HepG2 (cell line): ENCODE results near the gene CREB3. TPM values are rescaled to one million over a fixed set of nuclear protein-coding genes. Genes with fewer than 3 reads are reported as not detected.
A peak's percentile ranks its signal among the peaks of the same experiment; 100 is the strongest.

Experiments
- EEA1 ChIP-seq: sonication (generic); formaldehyde crosslinking; IDR thresholded peaks from 2 replicates; pipeline ENCODE4 v1.5.1; 2020; ENCODE audit warnings: mild to moderate bottlenecking, missing genetic modification reagents, borderline replicate concordance
- ETV5 ChIP-seq: IDR thresholded peaks from 2 replicates; pipeline ENCODE4 v1.6.1; 2018; ENCODE audit warnings: missing biosample characterization, missing genetic modification reagents, inconsistent platforms, borderline replicate concordance
- MTA1 ChIP-seq: sonication (generic); formaldehyde crosslinking; IDR thresholded peaks from 2 replicates; pipeline ENCODE4 v1.4.0; 2020; ENCODE audit warnings: missing genetic modification reagents, mild to moderate bottlenecking, borderline replicate concordance
- MZF1 ChIP-seq: sonication (generic); formaldehyde crosslinking; IDR thresholded peaks from 2 replicates; pipeline ENCODE4 v1.8.1; 2023; ENCODE audit warnings: mild to moderate bottlenecking, missing genetic modification reagents, borderline replicate concordance
- NFE2 ChIP-seq: sonication (generic); formaldehyde crosslinking; IDR thresholded peaks from 2 replicates; pipeline ENCODE4 v1.4.0; 2020; ENCODE audit warnings: missing genetic modification reagents
- RAD21 ChIP-seq: fragments of 450-650 bp; formaldehyde crosslinking; IDR thresholded peaks from 2 replicates; pipeline ENCODE4 v1.5.0; 2020; ENCODE audit warnings: mild to moderate bottlenecking
- RBFOX2 ChIP-seq: fragments of 200-400 bp; formaldehyde crosslinking; IDR thresholded peaks from 2 replicates; pipeline ENCODE4 v1.6.1; 2017; ENCODE audit warnings: low read depth, mild to moderate bottlenecking, low read length
- SOX6 ChIP-seq, 2 experiments: fragments of 450-650 bp in 1 of 2; sonication (generic) in 1 of 2; formaldehyde crosslinking in 1 of 2; IDR thresholded peaks; 2 replicates each; pipeline versions ENCODE4 v1.4.0 to v1.6.1; 2017 to 2020; ENCODE audit warnings: antibody characterized with exemption in 1 of 2, mild to moderate bottlenecking in 1 of 2, missing genetic modification reagents in 1 of 2
- ZKSCAN8 ChIP-seq: IDR thresholded peaks from 2 replicates; pipeline ENCODE4 v1.6.1; 2016; ENCODE audit warnings: borderline replicate concordance, missing genetic modification reagents, missing compliant biosample characterization
- ZNF232 ChIP-seq: sonication (generic); formaldehyde crosslinking; IDR thresholded peaks from 2 replicates; pipeline ENCODE4 v1.4.0; 2020; ENCODE audit warnings: missing genetic modification reagents, borderline replicate concordance
- ZNF552 ChIP-seq: sonication (generic); formaldehyde crosslinking; IDR thresholded peaks from 2 replicates; pipeline ENCODE4 v1.9.0; 2022; ENCODE audit warnings: missing genetic modification reagents, mild to moderate bottlenecking, borderline replicate concordance
- ZNF567 ChIP-seq: sonication (generic); formaldehyde crosslinking; IDR thresholded peaks from 2 replicates; pipeline ENCODE4 v1.8.1; 2023; ENCODE audit warnings: mild to moderate bottlenecking, missing genetic modification reagents, borderline replicate concordance
- ZNF75D ChIP-seq: sonication (generic); formaldehyde crosslinking; IDR thresholded peaks from 2 replicates; pipeline ENCODE4 v1.8.1; 2023; ENCODE audit warnings: missing genetic modification reagents, mild to moderate bottlenecking, borderline replicate concordance
- polyA plus RNA-seq, 8 experiments: library from polyadenylated mRNA; depleted of rRNA in 3 of 8; stranded (reverse) in 7 of 8; unstranded in 1 of 8; fragments of >200 nt; fragmentation: Illumina TruSeq in 4 of 8; extraction: Trizol in 4 of 8; gene quantifications; 2 replicates each; pipeline versions ENCODE4 v1.2.1 to v1.2.3, GENCODE V29; 2011 to 2016; ENCODE audit warnings: low read depth in 4 of 8, missing spikeins in 1 of 8, mixed read lengths in 1 of 8; ENCODE audit not compliant: insufficient read depth in 1 of 8
- total RNA-seq, 5 experiments: library from RNA; depleted of rRNA; stranded (reverse); fragments of >200 nt; fragmentation: Illumina TruSeq; extraction: Trizol; gene quantifications; 2 replicates each; pipeline ENCODE4 v1.2.3, GENCODE V29; 2016; ENCODE audit warnings: low read depth in 1 of 5
- TF ChIP-seq, protein P1 (sequence below), 2 experiments: sonication (generic) in 1 of 2; formaldehyde crosslinking in 1 of 2; IDR thresholded peaks; 2 replicates each; pipeline versions ENCODE4 v1.6.1 to v1.9.0; 2014 to 2022; ENCODE audit warnings: antibody characterized with exemption in 1 of 2, borderline replicate concordance in 1 of 2, inconsistent platforms in 1 of 2, low read depth in 1 of 2, missing genetic modification reagents in 1 of 2
- TF ChIP-seq, protein P2 (sequence below): fragments of 450-650 bp; IDR thresholded peaks from 2 replicates; pipeline ENCODE4 v1.6.1; 2017
- TF ChIP-seq, protein P3 (sequence below): sonication (generic); formaldehyde crosslinking; IDR thresholded peaks from 2 replicates; pipeline ENCODE4 v1.4.0; 2020; ENCODE audit warnings: missing genetic modification reagents, mild to moderate bottlenecking, borderline replicate concordance
- TF ChIP-seq, protein P4 (sequence below): sonication (generic); formaldehyde crosslinking; IDR thresholded peaks from 2 replicates; pipeline ENCODE4 v1.8.1; 2023; ENCODE audit warnings: mild to moderate bottlenecking, missing genetic modification reagents

The CREB3 gene
- total and polyA plus RNA-seq, 2 of the 13 experiments (the other 11 are each of a cell fraction or from before 2014, with no cell fraction given), result 11.1 to 34.2 TPM

DNA sequence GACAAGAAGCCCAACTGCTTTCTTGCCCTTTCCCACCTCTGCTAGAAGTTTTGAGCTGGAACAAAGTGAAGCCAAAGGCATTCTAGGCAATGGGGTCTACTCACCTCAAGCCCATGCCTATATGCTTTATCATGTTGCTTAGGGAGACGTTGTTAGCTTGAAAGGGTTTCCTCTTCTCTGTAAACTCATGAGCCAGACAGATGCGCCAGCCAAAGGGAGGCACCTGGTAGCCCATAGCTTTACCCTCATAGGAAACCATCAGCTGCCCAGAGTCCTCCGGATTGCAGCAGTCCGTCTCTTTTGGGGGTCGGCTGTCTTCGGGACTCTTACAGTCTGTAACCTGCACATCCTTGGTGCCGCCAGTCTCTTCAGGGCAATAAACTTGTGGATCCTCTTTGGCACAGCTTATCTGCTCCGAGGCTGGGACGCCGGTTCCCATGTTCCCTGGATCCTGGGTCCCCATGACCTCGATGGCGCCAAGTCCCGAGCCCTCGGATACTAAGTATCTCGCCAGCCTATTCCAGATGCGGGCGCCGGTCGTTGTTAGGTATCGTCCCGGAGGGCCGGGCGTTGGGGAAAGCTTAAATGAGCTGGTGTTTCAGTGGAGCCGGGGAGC, 15.9 kb downstream of the CREB3 start (continued):
- TF ChIP-seq ZNF75D, result no peak
- TF ChIP-seq, protein P1, sequence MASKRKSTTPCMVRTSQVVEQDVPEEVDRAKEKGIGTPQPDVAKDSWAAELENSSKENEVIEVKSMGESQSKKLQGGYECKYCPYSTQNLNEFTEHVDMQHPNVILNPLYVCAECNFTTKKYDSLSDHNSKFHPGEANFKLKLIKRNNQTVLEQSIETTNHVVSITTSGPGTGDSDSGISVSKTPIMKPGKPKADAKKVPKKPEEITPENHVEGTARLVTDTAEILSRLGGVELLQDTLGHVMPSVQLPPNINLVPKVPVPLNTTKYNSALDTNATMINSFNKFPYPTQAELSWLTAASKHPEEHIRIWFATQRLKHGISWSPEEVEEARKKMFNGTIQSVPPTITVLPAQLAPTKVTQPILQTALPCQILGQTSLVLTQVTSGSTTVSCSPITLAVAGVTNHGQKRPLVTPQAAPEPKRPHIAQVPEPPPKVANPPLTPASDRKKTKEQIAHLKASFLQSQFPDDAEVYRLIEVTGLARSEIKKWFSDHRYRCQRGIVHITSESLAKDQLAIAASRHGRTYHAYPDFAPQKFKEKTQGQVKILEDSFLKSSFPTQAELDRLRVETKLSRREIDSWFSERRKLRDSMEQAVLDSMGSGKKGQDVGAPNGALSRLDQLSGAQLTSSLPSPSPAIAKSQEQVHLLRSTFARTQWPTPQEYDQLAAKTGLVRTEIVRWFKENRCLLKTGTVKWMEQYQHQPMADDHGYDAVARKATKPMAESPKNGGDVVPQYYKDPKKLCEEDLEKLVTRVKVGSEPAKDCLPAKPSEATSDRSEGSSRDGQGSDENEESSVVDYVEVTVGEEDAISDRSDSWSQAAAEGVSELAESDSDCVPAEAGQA (IDR thresholded peaks at IDR 0.05; ENCODE audit: low read depth), result no peak
- TF ChIP-seq, protein P1 (CRISPR knock-in tag; IDR thresholded peaks at IDR 0.05; ENCODE audit: borderline replicate concordance), result 0 out of 2 replicates have a peak, but pooled peaks have one; percentile 28
- no peak for TF ChIP-seq RBFOX2
- no peak for TF ChIP-seq ZNF552 (CRISPR knock-in tag)
- TF ChIP-seq ETV5, result no peak
- no peak for TF ChIP-seq MZF1
- no peak for TF ChIP-seq ZNF567 (CRISPR knock-in tag)
- no peak for TF ChIP-seq ZKSCAN8 (CRISPR knock-in tag)
- TF ChIP-seq, protein P2, sequence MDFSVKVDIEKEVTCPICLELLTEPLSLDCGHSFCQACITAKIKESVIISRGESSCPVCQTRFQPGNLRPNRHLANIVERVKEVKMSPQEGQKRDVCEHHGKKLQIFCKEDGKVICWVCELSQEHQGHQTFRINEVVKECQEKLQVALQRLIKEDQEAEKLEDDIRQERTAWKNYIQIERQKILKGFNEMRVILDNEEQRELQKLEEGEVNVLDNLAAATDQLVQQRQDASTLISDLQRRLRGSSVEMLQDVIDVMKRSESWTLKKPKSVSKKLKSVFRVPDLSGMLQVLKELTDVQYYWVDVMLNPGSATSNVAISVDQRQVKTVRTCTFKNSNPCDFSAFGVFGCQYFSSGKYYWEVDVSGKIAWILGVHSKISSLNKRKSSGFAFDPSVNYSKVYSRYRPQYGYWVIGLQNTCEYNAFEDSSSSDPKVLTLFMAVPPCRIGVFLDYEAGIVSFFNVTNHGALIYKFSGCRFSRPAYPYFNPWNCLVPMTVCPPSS, result no peak
- no peak for TF ChIP-seq EEA1 (CRISPR knock-in tag)
- TF ChIP-seq MTA1, result no peak
- no peak for TF ChIP-seq NFE2 (CRISPR knock-in tag)
- no peak for TF ChIP-seq RAD21 (CRISPR knock-in tag)
- TF ChIP-seq, protein P3, sequence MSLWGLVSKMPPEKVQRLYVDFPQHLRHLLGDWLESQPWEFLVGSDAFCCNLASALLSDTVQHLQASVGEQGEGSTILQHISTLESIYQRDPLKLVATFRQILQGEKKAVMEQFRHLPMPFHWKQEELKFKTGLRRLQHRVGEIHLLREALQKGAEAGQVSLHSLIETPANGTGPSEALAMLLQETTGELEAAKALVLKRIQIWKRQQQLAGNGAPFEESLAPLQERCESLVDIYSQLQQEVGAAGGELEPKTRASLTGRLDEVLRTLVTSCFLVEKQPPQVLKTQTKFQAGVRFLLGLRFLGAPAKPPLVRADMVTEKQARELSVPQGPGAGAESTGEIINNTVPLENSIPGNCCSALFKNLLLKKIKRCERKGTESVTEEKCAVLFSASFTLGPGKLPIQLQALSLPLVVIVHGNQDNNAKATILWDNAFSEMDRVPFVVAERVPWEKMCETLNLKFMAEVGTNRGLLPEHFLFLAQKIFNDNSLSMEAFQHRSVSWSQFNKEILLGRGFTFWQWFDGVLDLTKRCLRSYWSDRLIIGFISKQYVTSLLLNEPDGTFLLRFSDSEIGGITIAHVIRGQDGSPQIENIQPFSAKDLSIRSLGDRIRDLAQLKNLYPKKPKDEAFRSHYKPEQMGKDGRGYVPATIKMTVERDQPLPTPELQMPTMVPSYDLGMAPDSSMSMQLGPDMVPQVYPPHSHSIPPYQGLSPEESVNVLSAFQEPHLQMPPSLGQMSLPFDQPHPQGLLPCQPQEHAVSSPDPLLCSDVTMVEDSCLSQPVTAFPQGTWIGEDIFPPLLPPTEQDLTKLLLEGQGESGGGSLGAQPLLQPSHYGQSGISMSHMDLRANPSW (CRISPR knock-in tag), result no peak
- TF ChIP-seq, protein P4, sequence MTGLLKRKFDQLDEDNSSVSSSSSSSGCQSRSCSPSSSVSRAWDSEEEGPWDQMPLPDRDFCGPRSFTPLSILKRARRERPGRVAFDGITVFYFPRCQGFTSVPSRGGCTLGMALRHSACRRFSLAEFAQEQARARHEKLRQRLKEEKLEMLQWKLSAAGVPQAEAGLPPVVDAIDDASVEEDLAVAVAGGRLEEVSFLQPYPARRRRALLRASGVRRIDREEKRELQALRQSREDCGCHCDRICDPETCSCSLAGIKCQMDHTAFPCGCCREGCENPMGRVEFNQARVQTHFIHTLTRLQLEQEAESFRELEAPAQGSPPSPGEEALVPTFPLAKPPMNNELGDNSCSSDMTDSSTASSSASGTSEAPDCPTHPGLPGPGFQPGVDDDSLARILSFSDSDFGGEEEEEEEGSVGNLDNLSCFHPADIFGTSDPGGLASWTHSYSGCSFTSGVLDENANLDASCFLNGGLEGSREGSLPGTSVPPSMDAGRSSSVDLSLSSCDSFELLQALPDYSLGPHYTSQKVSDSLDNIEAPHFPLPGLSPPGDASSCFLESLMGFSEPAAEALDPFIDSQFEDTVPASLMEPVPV (CRISPR knock-in tag), result no peak
- TF ChIP-seq ZNF232, result peak; percentile 56; the same call in 1 of the 2 replicates
- no peak for TF ChIP-seq SOX6 (IDR thresholded peaks at IDR 0.05)
- 0 out of 2 replicates have a peak, but pooled peaks have one; percentile 17 for TF ChIP-seq SOX6 (CRISPR knock-in tag; IDR thresholded peaks at IDR 0.05)
